K562 (cell line): Measurements from ENCODE around the gene CXorf65. TPM values are rescaled to one million over a fixed set of nuclear protein-coding genes. Genes with fewer than 3 reads are reported as not detected.
A peak's percentile ranks its signal among the peaks of the same experiment; 100 is the strongest.

Experiments used
- CBFA2T2 ChIP-seq: fragments of 450-650 bp; conservative IDR thresholded peaks from 2 replicates; pipeline ENCODE4 v1.6.1; 2017; ENCODE audit warnings: mild to moderate bottlenecking
- CREBBP ChIP-seq: IDR thresholded peaks from one replicate; pipeline ENCODE4 v1.6.1; 2012; ENCODE audit warnings: low read depth, mild to moderate bottlenecking, control low read depth, inconsistent platforms, low read length
- ETV1 ChIP-seq: fragments of 450-650 bp; conservative IDR thresholded peaks from 2 replicates; pipeline ENCODE4 v1.6.1; 2016; ENCODE audit warnings: missing genetic modification characterization, control low read depth, low read depth, missing compliant biosample characterization
- HDAC3 ChIP-seq: fragments of 450-650 bp; IDR thresholded peaks from 2 replicates; pipeline ENCODE4 v1.6.1; 2018; ENCODE audit warnings: borderline replicate concordance, mild to moderate bottlenecking, moderate library complexity; ENCODE audit not compliant: partially characterized antibody
- MECOM ChIP-seq: fragments of 250-450 bp; sonication (Bioruptor Pico); IDR thresholded peaks from 2 replicates; pipeline ENCODE4 v1.8.0; 2022; ENCODE audit warnings: inconsistent platforms
- POLR2B ChIP-seq: fragments of 450-650 bp; IDR thresholded peaks from 2 replicates; pipeline ENCODE4 v1.6.1; 2018; ENCODE audit warnings: low read depth; ENCODE audit not compliant: partially characterized antibody
- SNIP1 ChIP-seq: fragments of 450-650 bp; IDR thresholded peaks from 2 replicates; pipeline ENCODE4 v1.7.1; 2017; ENCODE audit warnings: low read depth, mild to moderate bottlenecking
- TAF1 ChIP-seq: IDR thresholded peaks from 2 replicates; pipeline ENCODE4 v1.6.1; 2011; ENCODE audit warnings: mild to moderate bottlenecking, low read length, moderate library complexity; ENCODE audit not compliant: insufficient read depth, control insufficient read depth, severe bottlenecking; ENCODE audit errors: extremely low read depth
- XRCC3 ChIP-seq: fragments of 450-650 bp; IDR thresholded peaks from 2 replicates; pipeline ENCODE4 v1.6.1; 2017; ENCODE audit warnings: mild to moderate bottlenecking, moderate library complexity
- ZNF140 ChIP-seq: fragments of 250-450 bp; sonication (Bioruptor Pico); IDR thresholded peaks from 2 replicates; pipeline ENCODE4 v1.8.0; 2021; ENCODE audit warnings: moderate library complexity, mild to moderate bottlenecking, inconsistent platforms
- ZNF431 ChIP-seq: sonication (generic); formaldehyde crosslinking; IDR thresholded peaks from 2 replicates; pipeline ENCODE4 v1.8.0; 2022; ENCODE audit warnings: mild to moderate bottlenecking, missing genetic modification reagents
- ZNF717 ChIP-seq: fragments of 250-450 bp; sonication (Bioruptor Pico); IDR thresholded peaks from 2 replicates; pipeline ENCODE4 v1.5.0; 2021
- polyA plus RNA-seq, 8 experiments: library from polyadenylated mRNA; depleted of rRNA in 4 of 8; stranded (reverse) in 5 of 8; unstranded in 3 of 8; fragments of >200 nt; fragmentation: Nextera tagmentation in 2 of 8; fragmentation: Illumina TruSeq in 1 of 8; extraction: Ambion mirVana in 2 of 8; extraction: Trizol in 1 of 8; gene quantifications; 2 replicates each; pipeline versions ENCODE4 v1.2.1 to v1.2.3, GENCODE V29; 2011 to 2014; ENCODE audit warnings: inconsistent platforms in 1 of 8, missing spikeins in 1 of 8
- total RNA-seq, 7 experiments: library from RNA; depleted of rRNA in 6 of 7; stranded (reverse); fragments of >200 nt in 6 of 7; fragmentation: Illumina TruSeq in 2 of 7; extraction: Trizol in 2 of 7; gene quantifications; 2 replicates each; pipeline versions ENCODE4 v1.2.1 to v1.2.3, GENCODE V29; 2011 to 2021; ENCODE audit warnings: low replicate concordance in 1 of 7
- TF ChIP-seq, protein P1 (sequence below), 2 experiments: fragments of 150-350 bp in 1 of 2; IDR thresholded peaks; 2 replicates each; pipeline ENCODE4 v1.6.1; 2012 to 2016; ENCODE audit warnings: low read depth in 2 of 2, low read length in 2 of 2, mild to moderate bottlenecking in 1 of 2, moderate library complexity in 1 of 2
- TF ChIP-seq, protein P2 (sequence below): fragments of 450-650 bp; IDR thresholded peaks from 2 replicates; pipeline ENCODE4 v1.6.1; 2016; ENCODE audit warnings: borderline replicate concordance
- TF ChIP-seq, protein P3 (sequence below): fragments of 450-650 bp; IDR thresholded peaks from 2 replicates; pipeline ENCODE4 v1.6.1; 2018; ENCODE audit not compliant: partially characterized antibody
- TF ChIP-seq, protein P4 (sequence below), 2 experiments: fragments of 250-450 bp in 1 of 2; fragments of 450-650 bp in 1 of 2; sonication (Bioruptor Pico) in 1 of 2; IDR thresholded peaks; 2 replicates each; pipeline versions ENCODE4 v1.6.1 to v1.8.0; 2016 to 2021; ENCODE audit warnings: mild to moderate bottlenecking in 2 of 2, moderate library complexity in 2 of 2, missing compliant biosample characterization in 1 of 2, missing genetic modification characterization in 1 of 2

CXorf65 gene
- total and polyA plus RNA-seq, 9 of the 15 experiments (the other 6 are each of a cell fraction or from before 2014, with no cell fraction given) = 1.4 to 8.4 (median 2.9) TPM

DNA sequence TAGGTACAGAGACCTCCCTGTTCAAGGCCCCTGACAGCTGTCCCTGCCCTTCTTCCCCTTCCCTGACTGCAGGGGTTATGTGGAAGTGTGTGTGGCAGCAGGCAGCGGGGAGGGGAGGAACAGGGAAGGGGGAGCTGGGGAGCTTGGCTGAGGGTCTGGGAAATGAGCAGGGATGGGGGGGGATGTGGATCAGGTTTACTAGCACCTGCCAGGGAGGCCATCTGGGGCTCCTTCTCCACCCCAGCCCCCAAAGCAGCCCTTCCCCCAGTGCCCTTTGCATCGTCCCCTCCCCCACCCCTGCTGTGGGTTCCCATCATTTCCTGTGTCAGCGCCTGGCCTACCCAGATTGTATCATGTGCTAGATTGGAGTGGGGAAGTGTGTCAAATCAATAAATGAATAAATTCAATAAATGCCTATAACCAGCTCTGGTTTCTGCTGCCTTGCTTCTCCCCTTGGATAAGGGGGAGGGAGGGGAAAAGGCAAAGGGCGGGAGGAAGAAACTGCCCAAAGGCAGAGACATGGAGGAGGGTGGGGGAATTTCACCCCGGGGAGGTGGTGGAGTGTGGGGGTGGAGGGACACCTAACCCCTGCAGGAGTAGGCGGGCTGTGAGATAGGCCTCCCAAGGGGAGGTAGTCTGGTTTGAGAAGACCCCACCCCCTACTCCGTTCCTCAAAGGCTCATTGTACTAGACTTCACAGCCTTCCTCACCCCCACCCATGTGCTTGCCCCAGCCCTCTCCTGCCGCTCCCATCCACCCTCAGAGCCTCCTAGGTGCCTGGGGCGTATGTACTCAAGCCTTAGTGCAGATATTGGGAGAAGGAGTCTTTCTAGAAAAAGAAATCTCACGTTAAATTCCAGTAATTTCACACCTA is 3.2 kb downstream of the CXorf65 start (continued):
- TF ChIP-seq, protein P1, sequence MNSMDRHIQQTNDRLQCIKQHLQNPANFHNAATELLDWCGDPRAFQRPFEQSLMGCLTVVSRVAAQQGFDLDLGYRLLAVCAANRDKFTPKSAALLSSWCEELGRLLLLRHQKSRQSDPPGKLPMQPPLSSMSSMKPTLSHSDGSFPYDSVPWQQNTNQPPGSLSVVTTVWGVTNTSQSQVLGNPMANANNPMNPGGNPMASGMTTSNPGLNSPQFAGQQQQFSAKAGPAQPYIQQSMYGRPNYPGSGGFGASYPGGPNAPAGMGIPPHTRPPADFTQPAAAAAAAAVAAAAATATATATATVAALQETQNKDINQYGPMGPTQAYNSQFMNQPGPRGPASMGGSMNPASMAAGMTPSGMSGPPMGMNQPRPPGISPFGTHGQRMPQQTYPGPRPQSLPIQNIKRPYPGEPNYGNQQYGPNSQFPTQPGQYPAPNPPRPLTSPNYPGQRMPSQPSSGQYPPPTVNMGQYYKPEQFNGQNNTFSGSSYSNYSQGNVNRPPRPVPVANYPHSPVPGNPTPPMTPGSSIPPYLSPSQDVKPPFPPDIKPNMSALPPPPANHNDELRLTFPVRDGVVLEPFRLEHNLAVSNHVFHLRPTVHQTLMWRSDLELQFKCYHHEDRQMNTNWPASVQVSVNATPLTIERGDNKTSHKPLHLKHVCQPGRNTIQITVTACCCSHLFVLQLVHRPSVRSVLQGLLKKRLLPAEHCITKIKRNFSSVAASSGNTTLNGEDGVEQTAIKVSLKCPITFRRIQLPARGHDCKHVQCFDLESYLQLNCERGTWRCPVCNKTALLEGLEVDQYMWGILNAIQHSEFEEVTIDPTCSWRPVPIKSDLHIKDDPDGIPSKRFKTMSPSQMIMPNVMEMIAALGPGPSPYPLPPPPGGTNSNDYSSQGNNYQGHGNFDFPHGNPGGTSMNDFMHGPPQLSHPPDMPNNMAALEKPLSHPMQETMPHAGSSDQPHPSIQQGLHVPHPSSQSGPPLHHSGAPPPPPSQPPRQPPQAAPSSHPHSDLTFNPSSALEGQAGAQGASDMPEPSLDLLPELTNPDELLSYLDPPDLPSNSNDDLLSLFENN (IDR thresholded peaks at IDR 0.05; ENCODE audit: low read depth in 2 of 2, low read length in 2 of 2) = no peak
- TF ChIP-seq, protein P2, sequence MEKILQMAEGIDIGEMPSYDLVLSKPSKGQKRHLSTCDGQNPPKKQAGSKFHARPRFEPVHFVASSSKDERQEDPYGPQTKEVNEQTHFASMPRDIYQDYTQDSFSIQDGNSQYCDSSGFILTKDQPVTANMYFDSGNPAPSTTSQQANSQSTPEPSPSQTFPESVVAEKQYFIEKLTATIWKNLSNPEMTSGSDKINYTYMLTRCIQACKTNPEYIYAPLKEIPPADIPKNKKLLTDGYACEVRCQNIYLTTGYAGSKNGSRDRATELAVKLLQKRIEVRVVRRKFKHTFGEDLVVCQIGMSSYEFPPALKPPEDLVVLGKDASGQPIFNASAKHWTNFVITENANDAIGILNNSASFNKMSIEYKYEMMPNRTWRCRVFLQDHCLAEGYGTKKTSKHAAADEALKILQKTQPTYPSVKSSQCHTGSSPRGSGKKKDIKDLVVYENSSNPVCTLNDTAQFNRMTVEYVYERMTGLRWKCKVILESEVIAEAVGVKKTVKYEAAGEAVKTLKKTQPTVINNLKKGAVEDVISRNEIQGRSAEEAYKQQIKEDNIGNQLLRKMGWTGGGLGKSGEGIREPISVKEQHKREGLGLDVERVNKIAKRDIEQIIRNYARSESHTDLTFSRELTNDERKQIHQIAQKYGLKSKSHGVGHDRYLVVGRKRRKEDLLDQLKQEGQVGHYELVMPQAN = no peak
- TF ChIP-seq ZNF717 (CRISPR knock-in tag) (no peak), HDAC3 (peak; percentile 71), SNIP1 (no peak), TAF1 (peak; percentile 69), XRCC3 (no peak), MECOM (CRISPR knock-in tag) (no peak), CREBBP (no peak), ZNF431 (no peak), CBFA2T2 (peak; percentile 51), POLR2B (peak; percentile 39), ETV1 (tag) (peak; percentile 73), ZNF140 (CRISPR knock-in tag) (no peak)
- TF ChIP-seq, protein P3, sequence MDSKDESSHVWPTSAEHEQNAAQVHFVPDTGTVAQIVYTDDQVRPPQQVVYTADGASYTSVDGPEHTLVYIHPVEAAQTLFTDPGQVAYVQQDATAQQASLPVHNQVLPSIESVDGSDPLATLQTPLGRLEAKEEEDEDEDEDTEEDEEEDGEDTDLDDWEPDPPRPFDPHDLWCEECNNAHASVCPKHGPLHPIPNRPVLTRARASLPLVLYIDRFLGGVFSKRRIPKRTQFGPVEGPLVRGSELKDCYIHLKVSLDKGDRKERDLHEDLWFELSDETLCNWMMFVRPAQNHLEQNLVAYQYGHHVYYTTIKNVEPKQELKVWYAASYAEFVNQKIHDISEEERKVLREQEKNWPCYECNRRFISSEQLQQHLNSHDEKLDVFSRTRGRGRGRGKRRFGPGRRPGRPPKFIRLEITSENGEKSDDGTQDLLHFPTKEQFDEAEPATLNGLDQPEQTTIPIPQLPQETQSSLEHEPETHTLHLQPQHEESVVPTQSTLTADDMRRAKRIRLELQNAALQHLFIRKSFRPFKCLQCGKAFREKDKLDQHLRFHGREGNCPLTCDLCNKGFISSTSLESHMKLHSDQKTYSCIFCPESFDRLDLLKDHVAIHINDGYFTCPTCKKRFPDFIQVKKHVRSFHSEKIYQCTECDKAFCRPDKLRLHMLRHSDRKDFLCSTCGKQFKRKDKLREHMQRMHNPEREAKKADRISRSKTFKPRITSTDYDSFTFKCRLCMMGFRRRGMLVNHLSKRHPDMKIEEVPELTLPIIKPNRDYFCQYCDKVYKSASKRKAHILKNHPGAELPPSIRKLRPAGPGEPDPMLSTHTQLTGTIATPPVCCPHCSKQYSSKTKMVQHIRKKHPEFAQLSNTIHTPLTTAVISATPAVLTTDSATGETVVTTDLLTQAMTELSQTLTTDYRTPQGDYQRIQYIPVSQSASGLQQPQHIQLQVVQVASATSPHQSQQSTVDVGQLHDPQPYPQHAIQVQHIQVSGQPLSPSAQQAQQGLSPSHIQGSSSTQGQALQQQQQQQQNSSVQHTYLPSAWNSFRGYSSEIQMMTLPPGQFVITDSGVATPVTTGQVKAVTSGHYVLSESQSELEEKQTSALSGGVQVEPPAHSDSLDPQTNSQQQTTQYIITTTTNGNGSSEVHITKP = peak; percentile 89
- TF ChIP-seq, protein P4, sequence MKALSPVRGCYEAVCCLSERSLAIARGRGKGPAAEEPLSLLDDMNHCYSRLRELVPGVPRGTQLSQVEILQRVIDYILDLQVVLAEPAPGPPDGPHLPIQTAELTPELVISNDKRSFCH (CRISPR knock-in tag; IDR thresholded peaks at IDR 0.05) = no peak
- TF ChIP-seq, protein P4 (tag; IDR thresholded peaks at IDR 0.05) = no peak
